Measurements from ENCODE around the gene HLA-DOB.
"Not testable (repeated sequence)": the region's sequence is repeated elsewhere in the genome, so short reads cannot be mapped to it uniquely, and the experiment has no call there.

The HLA-DOB gene

GRCh38 chr6:32785781-32786533 is 30.8 kb downstream of the HLA-DOB start:
- H3K27me3 Mint-ChIP-seq (ENCODE audit: low read depth, poor library complexity), result peaks cover 29% of the 10 kb centered on the region
- peak overlapping the region; percentile 62 for H3K27ac Mint-ChIP-seq
- DNase-seq, result peak; percentile 46
- no peak overlapping the region for H3K4me3 Mint-ChIP-seq
- peak; percentile 69 for TF ChIP-seq CTCF (IDR thresholded peaks at IDR 0.05)
- H3K36me3 Mint-ChIP-seq (ENCODE audit: low read depth), result no peaks in the 10 kb centered on the region
- no peaks in the 10 kb centered on the region for H3K4me1 Mint-ChIP-seq
- no peaks in the 10 kb centered on the region for H3K9me3 Mint-ChIP-seq

GRCh38 chr6:32782923-32783322 is 33.9 kb downstream of the HLA-DOB start:
- DNase-seq; H3K4me3 Mint-ChIP-seq; H3K36me3 Mint-ChIP-seq (ENCODE audit: low read depth); H3K9me3 Mint-ChIP-seq; H3K27ac Mint-ChIP-seq; H3K4me1 Mint-ChIP-seq: not testable (repeated sequence)
- peaks cover 24% of the 10 kb centered on the region for H3K27me3 Mint-ChIP-seq (ENCODE audit: low read depth, poor library complexity)

- TF ChIP-seq CTCF (IDR thresholded peaks at IDR 0.05), result no peak
- peaks cover 3% of the 10 kb centered on the region for H3K9me3 Mint-ChIP-seq
- peaks cover 17% of the 10 kb centered on the region for H3K27me3 Mint-ChIP-seq (ENCODE audit: low read depth, poor library complexity)
- DNase-seq, result no peak
- no peak overlapping the region for H3K4me3 Mint-ChIP-seq
- H3K36me3 Mint-ChIP-seq (ENCODE audit: low read depth), result no peaks in the 10 kb centered on the region
- H3K4me1 Mint-ChIP-seq, result no peaks in the 10 kb centered on the region
- H3K27ac Mint-ChIP-seq, result no peak overlapping the region
These were observed 37.8 kb downstream of the HLA-DOB start for GRCh38 chr6:32779036-32779435.

- no peak for DNase-seq
- Mint-ChIP-seq H3K4me3 (no peak overlapping the region), H3K4me1 (no peaks in the 10 kb centered on the region), H3K36me3 (ENCODE audit: low read depth) (no peaks in the 10 kb centered on the region), H3K27me3 (ENCODE audit: low read depth, poor library complexity) (peaks cover 32% of the 10 kb centered on the region), H3K27ac (no peak overlapping the region), H3K9me3 (peaks cover 3% of the 10 kb centered on the region)
- TF ChIP-seq CTCF (IDR thresholded peaks at IDR 0.05), result no peak
These were observed 41.7 kb downstream of the HLA-DOB start for GRCh38 chr6:32775071-32775470.

GRCh38 chr6:32774426-32774825 is 42.4 kb downstream of the HLA-DOB start:
- TF ChIP-seq CTCF (IDR thresholded peaks at IDR 0.05), result no peak
- Mint-ChIP-seq H3K36me3 (ENCODE audit: low read depth) (no peaks in the 10 kb centered on the region), H3K4me1 (no peaks in the 10 kb centered on the region), H3K9me3 (peaks cover 3% of the 10 kb centered on the region), H3K4me3 (no peak overlapping the region), H3K27ac (no peak overlapping the region), H3K27me3 (ENCODE audit: low read depth, poor library complexity) (peaks cover 30% of the 10 kb centered on the region)
- no peak for DNase-seq

- Mint-ChIP-seq H3K27me3 (ENCODE audit: low read depth, poor library complexity) (peaks cover 34% of the 10 kb centered on the region), H3K27ac (no peak overlapping the region), H3K4me1 (no peaks in the 10 kb centered on the region), H3K9me3 (peaks cover 3% of the 10 kb centered on the region), H3K4me3 (no peak overlapping the region), H3K36me3 (ENCODE audit: low read depth) (no peaks in the 10 kb centered on the region)
- no peak for DNase-seq
- no peak for TF ChIP-seq CTCF (IDR thresholded peaks at IDR 0.05)
These were observed 44.1 kb downstream of the HLA-DOB start for GRCh38 chr6:32772656-32773055.
